Measurements from ENCODE around the gene BTBD9.

DNA sequence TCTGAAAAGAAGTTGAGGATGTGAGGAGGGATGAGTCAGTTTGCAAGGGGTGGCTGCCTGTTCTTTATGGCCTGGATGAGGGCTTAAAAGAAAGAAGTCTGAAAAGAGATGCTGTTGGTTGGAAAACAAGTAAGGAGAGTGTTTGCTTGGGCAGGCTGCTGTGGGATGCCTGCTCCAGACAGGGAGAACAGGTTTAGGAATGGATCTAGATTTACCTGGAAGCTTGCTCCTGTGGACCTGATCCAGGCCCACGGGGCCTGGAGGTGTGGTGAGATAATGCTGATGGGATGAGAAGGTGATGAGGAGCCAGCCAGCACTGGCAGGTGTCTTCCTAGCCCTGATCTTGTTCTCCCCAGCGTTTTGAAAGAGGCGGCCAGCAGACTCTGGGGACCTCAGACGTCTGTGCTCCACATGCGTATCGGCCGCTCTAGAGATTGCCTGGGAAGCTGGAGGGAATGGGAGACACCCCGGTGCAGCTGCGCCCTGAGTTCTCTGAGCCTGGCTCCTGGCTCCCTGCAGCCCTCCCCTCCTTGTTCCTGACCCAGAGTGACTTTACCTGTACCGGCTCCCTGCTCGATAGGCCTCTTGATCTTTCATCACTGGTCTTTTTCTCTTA, 488.9 kb downstream of the BTBD9 start:
- TF ChIP-seq POLR2A (IDR thresholded peaks at IDR 0.05), result no peak
- TF ChIP-seq, protein P1, sequence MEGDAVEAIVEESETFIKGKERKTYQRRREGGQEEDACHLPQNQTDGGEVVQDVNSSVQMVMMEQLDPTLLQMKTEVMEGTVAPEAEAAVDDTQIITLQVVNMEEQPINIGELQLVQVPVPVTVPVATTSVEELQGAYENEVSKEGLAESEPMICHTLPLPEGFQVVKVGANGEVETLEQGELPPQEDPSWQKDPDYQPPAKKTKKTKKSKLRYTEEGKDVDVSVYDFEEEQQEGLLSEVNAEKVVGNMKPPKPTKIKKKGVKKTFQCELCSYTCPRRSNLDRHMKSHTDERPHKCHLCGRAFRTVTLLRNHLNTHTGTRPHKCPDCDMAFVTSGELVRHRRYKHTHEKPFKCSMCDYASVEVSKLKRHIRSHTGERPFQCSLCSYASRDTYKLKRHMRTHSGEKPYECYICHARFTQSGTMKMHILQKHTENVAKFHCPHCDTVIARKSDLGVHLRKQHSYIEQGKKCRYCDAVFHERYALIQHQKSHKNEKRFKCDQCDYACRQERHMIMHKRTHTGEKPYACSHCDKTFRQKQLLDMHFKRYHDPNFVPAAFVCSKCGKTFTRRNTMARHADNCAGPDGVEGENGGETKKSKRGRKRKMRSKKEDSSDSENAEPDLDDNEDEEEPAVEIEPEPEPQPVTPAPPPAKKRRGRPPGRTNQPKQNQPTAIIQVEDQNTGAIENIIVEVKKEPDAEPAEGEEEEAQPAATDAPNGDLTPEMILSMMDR (IDR thresholded peaks at IDR 0.05), result no peak
